Activated naive CD4-positive, alpha-beta T cell treated with anti-CD3 and anti-CD28 coated beads, Interleukin-2, amount 10 ng/mL, durations not matched to agents 7 days and 5 days (primary cell): ENCODE measurements around the gene EMILIN2.

ENCODE experiments used
- CTCF ChIA-PET: fragments of 350-600 bp; sonication (Branson Sonifier 250); formaldehyde crosslinking; loops from one replicate; lab custom pipeline; 2021; ENCODE audit warnings: antibody characterized with exemption; lab: Charles Lee
- DNase-seq: peaks from one replicate; pipeline ENCODE4 v3.0.0-alpha.2; 2020
- H3K27ac Mint-ChIP-seq: one replicate; pipeline ENCODE4 v1.8.0; 2021; ENCODE audit warnings: mild to moderate bottlenecking, moderate library complexity, mixed read lengths
- H3K27me3 Mint-ChIP-seq: one replicate; pipeline ENCODE4 v1.8.0; 2021; ENCODE audit warnings: mild to moderate bottlenecking, mixed read lengths
- H3K36me3 Mint-ChIP-seq: one replicate; pipeline ENCODE4 v1.8.0; 2021; ENCODE audit warnings: mixed read lengths
- H3K4me1 Mint-ChIP-seq: one replicate; pipeline ENCODE4 v1.8.0; 2021; ENCODE audit warnings: mixed read lengths
- H3K4me3 Mint-ChIP-seq: one replicate; pipeline ENCODE4 v1.8.0; 2021; ENCODE audit warnings: mild to moderate bottlenecking, moderate library complexity, mixed read lengths
- H3K9me3 Mint-ChIP-seq: one replicate; pipeline ENCODE4 v1.8.0; 2021; ENCODE audit warnings: mixed read lengths

Gene EMILIN2

GRCh38 chr18:2893676-2894075 is 46.9 kb downstream of the EMILIN2 start:
- peaks cover 15% of the 10 kb centered on the region for H3K27me3 Mint-ChIP-seq
- no peak for DNase-seq
- H3K9me3 Mint-ChIP-seq, result peaks cover 22% of the 10 kb centered on the region
- H3K36me3 Mint-ChIP-seq, result peaks cover 14% of the 10 kb centered on the region
- CTCF ChIA-PET, result no interaction called here
- H3K4me3 Mint-ChIP-seq, result no peak overlapping the region
- no peak overlapping the region for H3K27ac Mint-ChIP-seq
- H3K4me1 Mint-ChIP-seq, result peaks cover 63% of the 10 kb centered on the region

- no peak for DNase-seq
Observed at GRCh38 chr18:2894131-2894840, 47.5 kb downstream of the EMILIN2 start.

GRCh38 chr18:2894841-2895370 is 48.1 kb downstream of the EMILIN2 start:
- Mint-ChIP-seq H3K9me3 (peaks cover 19% of the 10 kb centered on the region), H3K27ac (no peak overlapping the region), H3K4me3 (no peak overlapping the region), H3K36me3 (peaks cover 14% of the 10 kb centered on the region), H3K4me1 (peaks cover 54% of the 10 kb centered on the region), H3K27me3 (peaks cover 15% of the 10 kb centered on the region)
- no peak for DNase-seq
- CTCF ChIA-PET, result interaction anchor here (0.6 to 1.1 kb wide), 3 partner anchors 10 to 271 kb away, joined by 3 read pairs; no protein-coding TSS in a partner anchor

More at GRCh38 chr18:2894131-2894840, 47.5 kb downstream of the EMILIN2 start:
- Mint-ChIP-seq H3K36me3 (peaks cover 14% of the 10 kb centered on the region), H3K4me3 (no peak overlapping the region), H3K4me1 (peaks cover 60% of the 10 kb centered on the region), H3K9me3 (peaks cover 22% of the 10 kb centered on the region), H3K27ac (no peak overlapping the region), H3K27me3 (peaks cover 15% of the 10 kb centered on the region)
- CTCF ChIA-PET, result interaction anchor here (1.1 kb wide), 1 partner anchor 11 kb away, joined by 3 read pairs; no protein-coding TSS in a partner anchor

GRCh38 chr18:2895391-2895790 is 48.6 kb downstream of the EMILIN2 start:
- no peak overlapping the region for H3K4me3 Mint-ChIP-seq
- H3K36me3 Mint-ChIP-seq, result peaks cover 14% of the 10 kb centered on the region
- CTCF ChIA-PET, result interaction anchor here (0.6 to 1.1 kb wide), 3 partner anchors 10 to 270 kb away, joined by 3 read pairs; no protein-coding TSS in a partner anchor
- peaks cover 49% of the 10 kb centered on the region for H3K4me1 Mint-ChIP-seq
- no peak for DNase-seq
- no peak overlapping the region for H3K27ac Mint-ChIP-seq
- H3K27me3 Mint-ChIP-seq, result peaks cover 15% of the 10 kb centered on the region
- H3K9me3 Mint-ChIP-seq, result peaks cover 19% of the 10 kb centered on the region

- H3K36me3 Mint-ChIP-seq, result peaks cover 10% of the 10 kb centered on the region
Observed at GRCh38 chr18:2896990-2897389, 50.2 kb downstream of the EMILIN2 start.

GRCh38 chr18:2897448-2898185 is 50.8 kb downstream of the EMILIN2 start:
- CTCF ChIA-PET, result interaction anchor here (0.6 to 1.6 kb wide), 2 partner anchors 7 to 190 kb away, joined by 3 to 4 read pairs; no protein-coding TSS in a partner anchor
- Mint-ChIP-seq H3K27ac (no peak overlapping the region), H3K4me1 (peaks cover 29% of the 10 kb centered on the region), H3K4me3 (no peak overlapping the region), H3K36me3 (peaks cover 10% of the 10 kb centered on the region), H3K9me3 (peaks cover 14% of the 10 kb centered on the region), H3K27me3 (peaks cover 8% of the 10 kb centered on the region)
- DNase-seq, result no peak

More at GRCh38 chr18:2896990-2897389, 50.2 kb downstream of the EMILIN2 start:
- Mint-ChIP-seq H3K27ac (no peak overlapping the region), H3K4me3 (no peak overlapping the region), H3K4me1 (peaks cover 33% of the 10 kb centered on the region), H3K9me3 (peaks cover 14% of the 10 kb centered on the region), H3K27me3 (peaks cover 9% of the 10 kb centered on the region)
- DNase-seq, result no peak
- CTCF ChIA-PET, result no interaction called here

GRCh38 chr18:2898186-2898640 is 51.4 kb downstream of the EMILIN2 start:
- H3K27me3 Mint-ChIP-seq, result peaks cover 8% of the 10 kb centered on the region
- H3K4me1 Mint-ChIP-seq, result peaks cover 25% of the 10 kb centered on the region
- H3K36me3 Mint-ChIP-seq, result peaks cover 10% of the 10 kb centered on the region
- no peak overlapping the region for H3K4me3 Mint-ChIP-seq
- peaks cover 14% of the 10 kb centered on the region for H3K9me3 Mint-ChIP-seq
- no peak for DNase-seq
- CTCF ChIA-PET, result interaction anchor here (1.6 kb wide), 1 partner anchor 8 kb away, joined by 4 read pairs; no protein-coding TSS in a partner anchor
- no peak overlapping the region for H3K27ac Mint-ChIP-seq

- CTCF ChIA-PET, result interaction anchor here (1.4 kb wide), 1 partner anchor 93 kb away, joined by 3 read pairs; no protein-coding TSS in a partner anchor
- no peak overlapping the region for H3K27ac Mint-ChIP-seq
Observed at GRCh38 chr18:2900684-2901422, 54.0 kb downstream of the EMILIN2 start.

GRCh38 chr18:2901423-2901985 is 54.7 kb downstream of the EMILIN2 start:
- Mint-ChIP-seq H3K27ac (no peak overlapping the region), H3K4me1 (peaks cover 21% of the 10 kb centered on the region), H3K27me3 (no peaks in the 10 kb centered on the region), H3K9me3 (no peaks in the 10 kb centered on the region), H3K36me3 (peaks cover 2% of the 10 kb centered on the region), H3K4me3 (no peak overlapping the region)
- DNase-seq, result no peak
- CTCF ChIA-PET, result interaction anchor here (1.4 kb wide), 1 partner anchor 92 kb away, joined by 3 read pairs; no protein-coding TSS in a partner anchor

More at GRCh38 chr18:2900684-2901422, 54.0 kb downstream of the EMILIN2 start:
- no peak overlapping the region for H3K4me3 Mint-ChIP-seq
- H3K36me3 Mint-ChIP-seq, result peaks cover 2% of the 10 kb centered on the region
- H3K4me1 Mint-ChIP-seq, result peaks cover 20% of the 10 kb centered on the region
- H3K9me3 Mint-ChIP-seq, result no peaks in the 10 kb centered on the region
- H3K27me3 Mint-ChIP-seq, result no peaks in the 10 kb centered on the region
- DNase-seq, result no peak

- no peak overlapping the region for H3K27ac Mint-ChIP-seq
- CTCF ChIA-PET, result interaction anchor here (1.4 kb wide), 1 partner anchor 91 kb away, joined by 3 read pairs; no protein-coding TSS in a partner anchor
- H3K4me1 Mint-ChIP-seq, result peaks cover 24% of the 10 kb centered on the region
- H3K9me3 Mint-ChIP-seq, result no peaks in the 10 kb centered on the region
- no peaks in the 10 kb centered on the region for H3K27me3 Mint-ChIP-seq
- no peak for DNase-seq
- no peak overlapping the region for H3K4me3 Mint-ChIP-seq
- peaks cover 2% of the 10 kb centered on the region for H3K36me3 Mint-ChIP-seq
Observed at GRCh38 chr18:2902327-2902726, 55.5 kb downstream of the EMILIN2 start.

GRCh38 chr18:2903006-2903405 is 56.2 kb downstream of the EMILIN2 start:
- Mint-ChIP-seq H3K9me3 (no peaks in the 10 kb centered on the region), H3K36me3 (peaks cover 7% of the 10 kb centered on the region)
- CTCF ChIA-PET, result no interaction called here

GRCh38 chr18:2905854-2906703 is 59.3 kb downstream of the EMILIN2 start:
- peaks cover 27% of the 10 kb centered on the region for H3K36me3 Mint-ChIP-seq
- no peaks in the 10 kb centered on the region for H3K9me3 Mint-ChIP-seq
- peak overlapping the region; percentile 80 for H3K4me3 Mint-ChIP-seq
- peak overlapping the region; percentile 83 for H3K27ac Mint-ChIP-seq
- H3K4me1 Mint-ChIP-seq, result peaks cover 33% of the 10 kb centered on the region
- no peaks in the 10 kb centered on the region for H3K27me3 Mint-ChIP-seq
- CTCF ChIA-PET, result interaction anchor here (1.2 kb wide), 1 partner anchor 140 kb away, joined by 3 read pairs; no protein-coding TSS in a partner anchor
- peak; percentile 70 for DNase-seq

More at GRCh38 chr18:2903006-2903405, 56.2 kb downstream of the EMILIN2 start:
- Mint-ChIP-seq H3K4me3 (no peak overlapping the region), H3K4me1 (peaks cover 25% of the 10 kb centered on the region), H3K27ac (no peak overlapping the region), H3K27me3 (no peaks in the 10 kb centered on the region)
- DNase-seq, result no peak
